IPS DF 6.9 (cell line): ENCODE results near the gene AFMID.
"Not testable (repeated sequence)": the region's sequence is repeated elsewhere in the genome, so short reads cannot be mapped to it uniquely, and the experiment has no call there.

Source experiments
- DNase-seq: peaks from one replicate; pipeline ENCODE4 v3.0.0-alpha.2; 2013; ENCODE audit warnings: low read depth, low spot score
- H3K27ac ChIP-seq: one replicate; pipeline ENCODE4 v1.5.1; 2013; ENCODE audit warnings: low read length, control low read depth
- H3K27me3 ChIP-seq: 2 replicates; pipeline ENCODE4 v1.6.1; 2013; ENCODE audit warnings: mild to moderate bottlenecking, low read length; ENCODE audit not compliant: control insufficient read depth, insufficient read depth
- H3K36me3 ChIP-seq: 2 replicates; pipeline ENCODE4 v1.6.1; 2013; ENCODE audit warnings: low read length; ENCODE audit not compliant: control insufficient read depth, insufficient read depth
- H3K4me1 ChIP-seq: 2 replicates; pipeline ENCODE4 v1.6.1; 2013; ENCODE audit warnings: low read length; ENCODE audit not compliant: control insufficient read depth, insufficient read depth
- H3K4me3 ChIP-seq: 2 replicates; pipeline ENCODE4 v1.5.1; 2013; ENCODE audit warnings: mild to moderate bottlenecking, low read length
- H3K9me3 ChIP-seq: 2 replicates; pipeline ENCODE4 v1.6.1; 2013; ENCODE audit warnings: low read length, inconsistent platforms; ENCODE audit not compliant: control insufficient read depth, insufficient read depth
- WGBS: extraction: QIAGEN DNeasy Blood & Tissue Kit; methylation state at CpG from one replicate; pipeline ENCODE4 v1.1.7; 2013; ENCODE audit warnings: mixed read lengths, missing lambda C conversion rate; ENCODE audit not compliant: insufficient read length, insufficient coverage; 5-methylcytosine and 5-hydroxymethylcytosine counted together

The AFMID gene

DNA sequence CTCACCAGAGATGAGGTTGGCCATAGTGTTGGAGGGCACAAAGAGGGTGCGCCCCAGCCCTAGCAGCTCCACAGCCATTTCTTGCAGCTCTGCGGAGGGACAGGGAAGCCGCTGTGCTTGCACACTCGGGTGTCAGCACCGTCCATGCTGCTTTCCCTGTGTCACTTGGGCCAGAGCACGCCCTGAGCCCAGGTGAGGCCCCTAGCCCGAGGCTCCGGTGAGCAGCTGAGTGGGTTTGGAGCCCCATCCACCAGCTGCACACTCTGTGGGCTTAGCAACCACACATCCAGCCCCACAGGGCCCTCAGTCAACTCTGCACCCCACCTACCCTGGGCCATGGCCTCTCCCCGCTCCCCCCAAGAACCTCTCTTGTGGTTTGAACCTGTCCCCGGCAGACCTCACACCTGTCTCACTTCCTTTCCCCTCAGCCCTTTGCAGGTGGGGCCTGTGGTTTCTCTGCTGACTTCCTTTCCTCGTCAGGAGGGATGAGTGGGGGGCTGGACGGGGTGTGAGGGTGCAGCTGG, 65.0 kb downstream of the AFMID start:
- no CpG with 5 or more reads among the region's 12 CpGs for WGBS
- Histone ChIP-seq H3K4me3 (no peak overlapping the region), H3K36me3 (no peaks in the 10 kb centered on the region), H3K27me3 (no peaks in the 10 kb centered on the region), H3K27ac (no peak overlapping the region), H3K9me3 (no peaks in the 10 kb centered on the region), H3K4me1 (peaks cover 5% of the 10 kb centered on the region; the same call in 1 of the 2 replicates)
- no peak for DNase-seq

DNA sequence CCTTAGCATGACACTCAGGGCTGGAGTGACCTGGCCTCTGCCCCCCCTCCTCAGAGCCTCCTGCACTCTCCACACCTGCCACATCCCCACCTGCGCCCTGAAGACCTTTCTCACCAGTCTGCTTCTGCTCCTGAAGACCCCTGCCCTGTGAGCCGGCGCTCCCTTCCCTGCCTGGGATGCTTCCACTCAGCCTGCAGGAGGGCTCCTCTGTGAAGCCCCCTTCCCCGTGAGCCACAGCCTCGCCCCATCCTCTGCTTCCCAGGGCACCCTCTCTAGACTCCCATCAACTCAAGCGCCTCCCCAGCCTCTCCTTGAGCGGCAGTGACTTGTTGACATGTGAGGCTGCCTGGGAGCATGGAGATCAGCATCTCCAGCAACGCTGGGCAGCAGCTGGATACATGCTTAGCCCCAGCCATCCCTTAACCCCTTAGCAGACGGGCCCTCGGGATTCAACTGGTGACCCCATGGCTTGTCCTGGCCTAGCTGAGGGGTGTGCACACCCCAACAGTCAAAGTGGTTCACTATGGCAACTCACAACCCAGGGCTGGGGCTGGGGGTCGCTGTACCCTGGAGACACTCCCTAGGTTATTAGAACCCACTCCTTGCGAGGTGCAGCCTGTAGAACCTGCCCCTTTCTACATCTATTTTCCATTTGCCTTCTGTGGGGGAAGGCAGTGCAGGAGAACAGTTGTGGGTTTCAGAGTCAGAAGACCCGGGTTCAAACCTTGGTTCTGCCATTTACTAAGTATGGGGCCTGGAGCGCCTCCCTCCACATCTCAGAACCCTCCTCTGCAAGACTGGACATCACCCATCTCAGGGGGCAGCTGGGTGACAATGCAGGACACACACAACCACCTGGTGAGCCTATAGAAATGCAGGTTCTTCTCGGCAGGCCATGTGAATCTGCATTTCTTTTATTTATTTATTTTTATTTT, 65.8 kb downstream of the AFMID start:
- DNase-seq: no peak
- no peaks in the 10 kb centered on the region for H3K36me3 ChIP-seq
- no CpG with 5 or more reads among the region's 15 CpGs for WGBS
- H3K4me3 ChIP-seq: no peak overlapping the region
- no peak overlapping the region for H3K27ac ChIP-seq
- no peaks in the 10 kb centered on the region for H3K27me3 ChIP-seq
- no peaks in the 10 kb centered on the region for H3K9me3 ChIP-seq
- peaks cover 9% of the 10 kb centered on the region; the same call in 1 of the 2 replicates for H3K4me1 ChIP-seq

DNA sequence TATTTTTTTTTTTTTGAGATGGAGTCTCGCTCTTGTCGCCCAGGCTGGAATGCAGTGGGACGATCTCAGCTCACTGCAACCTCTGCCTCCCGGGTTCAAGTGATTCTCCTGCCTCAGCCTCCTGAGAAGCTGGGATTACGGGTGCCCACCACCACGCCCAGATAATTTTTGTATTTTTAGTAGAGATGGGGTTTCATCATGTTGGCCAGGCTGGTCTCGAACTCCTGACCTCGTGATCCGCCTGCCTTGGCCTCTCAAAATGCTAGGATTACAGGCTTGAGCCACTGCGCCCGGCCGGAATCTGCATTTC, 66.4 kb downstream of the AFMID start:
- WGBS: no CpG with 5 or more reads among the region's 12 CpGs
- not testable (repeated sequence) for DNase-seq, H3K9me3 ChIP-seq, H3K27ac ChIP-seq, H3K36me3 ChIP-seq, H3K27me3 ChIP-seq
- H3K4me1 ChIP-seq: peaks cover 13% of the 10 kb centered on the region
- peak overlapping the region; percentile 80; the same call in 1 of the 2 replicates for H3K4me3 ChIP-seq

DNA sequence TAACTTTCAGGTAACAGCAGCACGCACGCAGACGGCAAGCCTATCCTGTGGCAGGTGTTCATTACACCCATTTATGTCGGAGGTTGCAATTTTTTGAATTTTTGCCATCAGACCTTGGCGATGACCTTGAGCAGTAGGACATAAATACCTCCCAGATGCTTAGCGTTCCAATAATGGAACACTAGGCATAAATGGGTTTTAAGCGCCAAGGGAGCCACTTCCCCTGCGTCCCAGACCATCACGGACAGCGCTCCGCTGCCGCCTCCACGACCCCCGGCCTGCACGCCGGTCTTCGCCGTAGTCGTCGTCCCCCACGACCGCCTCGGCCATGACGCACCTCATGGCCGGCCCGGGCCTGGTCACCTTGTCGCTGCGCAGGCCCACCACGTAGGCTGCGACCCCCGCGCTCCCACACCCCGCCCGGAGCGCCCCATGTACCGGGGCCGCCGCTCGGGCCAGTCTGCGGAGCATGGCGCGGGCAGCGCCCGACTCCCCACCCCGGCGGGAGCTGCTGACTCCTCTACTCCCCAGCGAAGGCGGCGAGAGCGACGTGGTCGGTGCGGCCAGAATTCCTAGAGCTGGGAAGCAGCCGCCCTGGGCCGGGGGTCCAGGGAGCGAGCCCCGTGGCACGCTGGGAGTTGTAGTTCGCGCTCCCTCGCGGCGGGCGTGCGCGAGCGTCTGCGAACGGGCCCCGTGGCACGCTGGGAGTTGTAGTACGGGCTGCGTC, 66.9 kb downstream of the AFMID start:
- WGBS: no CpG with 5 or more reads among the region's 73 CpGs
- H3K27ac ChIP-seq: no peak overlapping the region

DNA sequence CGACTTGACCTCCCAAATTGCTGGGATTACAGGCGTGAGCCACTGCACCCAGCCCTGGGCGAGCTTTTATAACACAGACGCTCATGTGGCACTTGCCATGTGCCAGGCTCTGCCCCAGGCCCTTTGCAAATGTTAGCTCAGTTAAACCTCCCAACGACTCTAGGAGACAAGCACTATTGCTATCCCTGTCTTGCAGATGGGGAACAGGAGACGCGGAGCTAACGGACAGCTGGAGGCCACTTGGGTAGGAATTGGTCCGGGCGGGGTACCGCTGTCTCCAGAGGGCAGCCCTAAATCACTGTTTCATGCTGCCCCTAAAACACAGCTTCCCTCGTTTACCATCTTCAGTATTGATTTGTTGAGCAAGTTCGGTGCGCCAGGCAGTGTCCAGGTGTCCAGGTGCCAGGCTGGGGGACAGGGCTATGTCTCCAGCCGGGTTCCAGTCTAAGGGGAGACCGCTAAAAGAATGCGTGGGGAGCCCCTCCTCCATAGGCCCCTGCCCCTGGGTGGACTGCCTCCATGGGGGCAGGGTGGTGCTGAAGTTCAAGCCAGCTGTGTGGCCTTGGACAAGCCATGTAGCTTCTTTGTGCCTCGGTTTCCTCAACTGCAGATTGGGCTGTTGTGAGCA, 68.0 kb downstream of the AFMID start:
- Histone ChIP-seq H3K27me3 (no peaks in the 10 kb centered on the region), H3K4me3 (no peak overlapping the region), H3K36me3 (no peaks in the 10 kb centered on the region), H3K4me1 (peaks cover 13% of the 10 kb centered on the region), H3K9me3 (no peaks in the 10 kb centered on the region), H3K27ac (no peak overlapping the region)
- DNase-seq: no peak
- no CpG with 5 or more reads among the region's 18 CpGs for WGBS

More for the DNA sequence above, 66.9 kb downstream of the AFMID start:
- peaks cover 13% of the 10 kb centered on the region for H3K4me1 ChIP-seq
- peak; percentile 76 for DNase-seq
- peak overlapping the region; percentile 80 for H3K4me3 ChIP-seq
- H3K36me3 ChIP-seq: no peaks in the 10 kb centered on the region
- no peaks in the 10 kb centered on the region for H3K9me3 ChIP-seq
- H3K27me3 ChIP-seq: no peaks in the 10 kb centered on the region

DNA sequence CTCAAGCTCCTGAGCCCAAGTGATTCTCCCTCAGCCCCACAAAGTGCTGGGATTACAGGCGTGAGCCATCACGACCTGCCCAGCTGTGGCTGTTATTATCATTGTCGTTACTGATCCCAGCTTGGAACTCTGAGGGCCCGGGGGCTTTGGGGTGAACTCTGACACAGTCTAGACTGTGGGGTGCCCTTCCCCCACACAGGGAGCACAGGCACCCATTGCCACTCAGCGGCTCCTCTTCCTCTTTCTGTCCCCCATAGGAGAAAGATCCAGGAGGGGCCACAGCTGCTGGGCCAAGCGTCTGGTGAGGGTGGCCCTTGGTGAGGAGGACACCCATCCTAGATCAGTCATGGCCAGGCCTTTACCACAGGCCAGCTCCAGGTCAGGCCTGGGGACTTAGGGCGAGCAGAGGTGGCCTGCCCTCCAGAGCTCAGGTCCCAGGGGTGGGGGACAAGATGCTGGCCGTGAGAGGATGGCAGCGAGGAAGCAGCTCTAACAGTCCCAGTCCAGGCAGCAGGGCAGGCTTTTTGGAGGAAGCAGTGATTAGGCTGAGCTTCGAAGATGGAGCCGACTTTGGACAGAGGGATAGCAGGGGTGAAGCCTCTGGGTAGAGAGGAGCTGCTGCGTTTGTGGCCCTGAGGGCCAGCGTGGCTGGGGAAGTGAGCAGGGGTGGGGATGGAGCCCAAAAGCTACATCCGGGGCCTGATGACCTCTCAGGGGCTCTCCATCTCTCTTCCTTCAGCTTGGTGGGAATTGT, 69.0 kb downstream of the AFMID start:
- WGBS: no CpG with 5 or more reads among the region's 14 CpGs
- Histone ChIP-seq H3K27me3 (no peaks in the 10 kb centered on the region), H3K4me3 (no peak overlapping the region), H3K9me3 (no peaks in the 10 kb centered on the region), H3K4me1 (peaks cover 13% of the 10 kb centered on the region), H3K27ac (no peak overlapping the region), H3K36me3 (no peaks in the 10 kb centered on the region)
- DNase-seq: no peak

DNA sequence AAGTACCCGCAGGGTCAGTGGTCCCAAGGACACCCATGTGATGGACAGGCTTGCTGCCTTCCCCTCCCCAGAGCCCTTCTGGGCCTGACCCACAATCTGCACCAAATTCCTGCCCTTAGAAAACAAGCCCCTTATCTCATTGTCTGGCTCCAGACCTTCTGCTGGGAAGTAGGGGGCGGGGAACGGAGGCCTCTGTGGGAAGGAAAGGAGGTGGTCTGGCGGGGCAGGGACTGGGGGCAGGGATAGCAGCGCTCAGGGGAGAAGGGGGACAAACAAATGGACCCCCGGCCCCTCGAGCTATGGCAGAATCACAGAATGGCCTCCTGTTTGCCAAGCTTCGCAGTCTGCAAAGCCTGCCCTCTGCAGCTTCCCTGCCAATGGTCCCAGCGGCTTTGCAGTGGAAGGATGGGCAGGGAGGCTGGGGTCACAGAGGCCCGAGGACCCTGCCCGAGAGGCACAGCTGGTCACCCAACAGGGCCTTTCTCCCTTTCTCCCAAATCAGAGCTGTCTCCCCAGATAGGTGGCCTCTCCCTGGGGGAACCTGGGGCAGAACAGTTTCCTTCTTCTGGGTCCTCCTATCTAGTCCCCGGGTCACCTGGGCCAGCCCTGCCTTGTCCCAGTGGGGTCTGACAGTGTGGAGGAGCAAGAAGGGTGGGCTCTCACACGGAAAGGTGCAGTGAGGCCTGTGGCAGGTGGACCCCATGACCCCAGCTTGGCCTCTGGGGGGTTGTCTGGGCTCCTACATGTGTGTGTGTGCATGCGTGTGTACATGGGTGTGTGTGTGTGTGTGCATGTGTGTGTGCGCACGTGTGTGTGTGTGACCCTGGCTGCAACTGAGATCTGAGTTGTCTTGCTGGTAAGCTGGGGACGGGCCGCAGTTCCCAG, 69.8 kb downstream of the AFMID start:
- Histone ChIP-seq H3K27ac (no peak overlapping the region), H3K4me3 (no peak overlapping the region), H3K4me1 (peaks cover 13% of the 10 kb centered on the region), H3K9me3 (no peaks in the 10 kb centered on the region), H3K36me3 (no peaks in the 10 kb centered on the region), H3K27me3 (no peaks in the 10 kb centered on the region)
- DNase-seq: no peak
- no CpG with 5 or more reads among the region's 18 CpGs for WGBS
